HEK293 (cell line): ENCODE measurements around the gene M6PR.

Source experiments
- CTCF ChIA-PET: fragments of 350-600 bp; formaldehyde crosslinking; extraction: SDS; loops from one replicate; lab custom pipeline; 2021; ENCODE audit warnings: antibody characterized with exemption; lab: Yijun Ruan, JAX
- POLR2A ChIA-PET: fragments of 300-600 bp; formaldehyde crosslinking; extraction: SDS; loops from one replicate; lab custom pipeline; 2020; ENCODE audit warnings: antibody characterized with exemption, inconsistent platforms; lab: Yijun Ruan, JAX
- H3K27ac ChIP-seq: fragments of 200-500 bp; sonication (Bioruptor generic); 2 replicates; pipeline ENCODE4 v1.5.1; 2014; ENCODE audit warnings: low read depth, low read length, control low read depth, inconsistent platforms; ENCODE audit errors: extremely low read depth
- H3K36me3 ChIP-seq, 2 experiments: fragments of 200-500 bp in 1 of 2; sonication (Bioruptor generic) in 1 of 2; 1 replicate in 1 of 2; 2 replicates in 1 of 2; pipeline ENCODE4 v1.5.1; 2014 to 2017; ENCODE audit warnings: inconsistent platforms in 2 of 2, low read length in 2 of 2; ENCODE audit not compliant: control insufficient read depth in 2 of 2, insufficient read depth in 1 of 2
- H3K4me1 ChIP-seq: fragments of 200-500 bp; sonication (Bioruptor generic); 2 replicates; pipeline ENCODE4 v1.5.1; 2014; ENCODE audit warnings: mild to moderate bottlenecking, low read length, inconsistent platforms; ENCODE audit not compliant: control insufficient read depth, insufficient read depth
- H3K4me3 ChIP-seq: 2 replicates; pipeline ENCODE4 v1.5.1; 2011; ENCODE audit warnings: low read depth, mild to moderate bottlenecking, control low read depth, low read length, moderate library complexity
- H3K9me3 ChIP-seq: fragments of 200-500 bp; sonication (Bioruptor generic); 2 replicates; pipeline ENCODE4 v1.5.1; 2014; ENCODE audit warnings: low read depth, low read length, inconsistent platforms; ENCODE audit not compliant: control insufficient read depth, insufficient read depth
- PRDM1 ChIP-seq: fragments of 450-650 bp; formaldehyde crosslinking; IDR thresholded peaks from 2 replicates; pipeline ENCODE4; 2016; ENCODE audit warnings: missing biosample characterization, missing genetic modification characterization
- ZNF324 ChIP-seq: fragments of 450-650 bp; formaldehyde crosslinking; IDR thresholded peaks from 2 replicates; pipeline ENCODE4 v1.5.1; 2016; ENCODE audit warnings: missing biosample characterization, missing genetic modification characterization
- ZNF473 ChIP-seq: fragments of 450-650 bp; formaldehyde crosslinking; IDR thresholded peaks from 2 replicates; pipeline ENCODE4 v1.5.1; 2017; ENCODE audit warnings: missing biosample characterization, missing genetic modification characterization
- ZNF621 ChIP-seq: fragments of 450-650 bp; formaldehyde crosslinking; IDR thresholded peaks from 2 replicates; pipeline ENCODE4 v1.5.1; 2017; ENCODE audit warnings: missing biosample characterization, missing genetic modification characterization
- ZNF660 ChIP-seq: fragments of 450-650 bp; IDR thresholded peaks from 2 replicates; pipeline ENCODE4 v1.5.1; 2018; ENCODE audit warnings: missing biosample characterization, mild to moderate bottlenecking, missing genetic modification characterization
- ZNF837 ChIP-seq: fragments of 450-650 bp; formaldehyde crosslinking; IDR thresholded peaks from 2 replicates; pipeline ENCODE4 v1.5.1; 2016; ENCODE audit warnings: missing biosample characterization, missing genetic modification characterization
- ZSCAN23 ChIP-seq: fragments of 450-650 bp; formaldehyde crosslinking; IDR thresholded peaks from 2 replicates; pipeline ENCODE4 v1.5.1; 2016; ENCODE audit warnings: missing biosample characterization, missing genetic modification characterization
- TF ChIP-seq, protein P1 (sequence below): fragments of 450-650 bp; formaldehyde crosslinking; IDR thresholded peaks from 2 replicates; pipeline ENCODE4 v1.5.1; 2016; ENCODE audit warnings: missing biosample characterization, missing genetic modification characterization
- TF ChIP-seq, protein P2 (sequence below): fragments of 450-650 bp; formaldehyde crosslinking; IDR thresholded peaks from 2 replicates; pipeline ENCODE4 v1.5.1; 2017; ENCODE audit warnings: missing biosample characterization, missing genetic modification characterization
- TF ChIP-seq, protein P3 (sequence below): fragments of 450-650 bp; formaldehyde crosslinking; IDR thresholded peaks from 2 replicates; pipeline ENCODE4; 2016; ENCODE audit warnings: missing biosample characterization, missing genetic modification characterization

The M6PR gene

DNA sequence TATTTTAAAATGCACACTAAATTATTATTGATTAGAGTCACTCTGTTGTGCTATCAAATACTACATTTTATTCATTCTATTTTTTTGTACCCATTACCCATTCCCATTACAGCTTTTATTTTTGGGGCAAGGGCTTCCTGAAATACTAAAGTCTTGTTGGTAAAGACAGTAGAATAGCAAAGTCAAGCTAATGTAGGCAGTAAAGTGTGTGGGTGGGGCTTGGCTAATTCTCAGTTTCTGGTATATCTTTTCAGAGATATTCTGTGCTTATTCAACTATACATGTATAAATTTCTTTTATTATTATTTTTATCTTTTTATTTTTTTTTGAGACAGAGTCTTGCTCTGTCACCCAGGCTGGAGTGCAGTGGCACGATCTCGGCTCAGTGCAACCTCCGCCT lies 57.5 kb downstream of the M6PR start:
- Histone ChIP-seq H3K27ac (no peak overlapping the region), H3K36me3 (no peaks in the 10 kb centered on the region), H3K4me3 (no peak overlapping the region), H3K4me1 (no peaks in the 10 kb centered on the region), H3K9me3 (no peaks in the 10 kb centered on the region)
- ChIA-PET CTCF (interaction anchor here (0.7 to 3.4 kb wide), 9 partner anchors 10 to 348 kb away, joined by 3 to 32 read pairs (median 10); partner anchors contain the start of gene PHC1), POLR2A (interaction anchor here (2.0 kb wide), 1 partner anchor 58 kb away, joined by 5 read pairs; the partner anchor contains the start of gene M6PR)
- TF ChIP-seq, protein P1, sequence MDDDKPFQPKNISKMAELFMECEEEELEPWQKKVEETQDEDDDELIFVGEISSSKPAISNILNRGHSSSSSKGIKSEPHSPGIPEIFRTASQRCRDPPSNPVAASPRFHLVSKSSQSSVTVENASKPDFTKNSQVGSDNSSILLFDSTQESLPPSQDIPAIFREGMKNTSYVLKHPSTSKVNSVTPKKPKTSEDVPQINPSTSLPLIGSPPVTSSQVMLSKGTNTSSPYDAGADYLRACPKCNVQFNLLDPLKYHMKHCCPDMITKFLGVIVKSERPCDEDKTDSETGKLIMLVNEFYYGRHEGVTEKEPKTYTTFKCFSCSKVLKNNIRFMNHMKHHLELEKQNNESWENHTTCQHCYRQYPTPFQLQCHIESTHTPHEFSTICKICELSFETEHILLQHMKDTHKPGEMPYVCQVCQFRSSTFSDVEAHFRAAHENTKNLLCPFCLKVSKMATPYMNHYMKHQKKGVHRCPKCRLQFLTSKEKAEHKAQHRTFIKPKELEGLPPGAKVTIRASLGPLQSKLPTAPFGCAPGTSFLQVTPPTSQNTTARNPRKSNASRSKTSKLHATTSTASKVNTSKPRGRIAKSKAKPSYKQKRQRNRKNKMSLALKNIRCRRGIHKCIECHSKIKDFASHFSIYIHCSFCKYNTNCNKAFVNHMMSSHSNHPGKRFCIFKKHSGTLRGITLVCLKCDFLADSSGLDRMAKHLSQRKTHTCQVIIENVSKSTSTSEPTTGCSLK = no peak
- TF ChIP-seq ZNF837 (tag by site-specific recombination) (no peak), PRDM1 (no peak), ZNF324 (tag by site-specific recombination) (no peak), ZNF473 (tag by site-specific recombination) (no peak), ZNF621 (tag by site-specific recombination) (no peak), ZNF660 (tag by site-specific recombination) (no peak), ZSCAN23 (tag by site-specific recombination) (no peak)
- TF ChIP-seq, protein P2, sequence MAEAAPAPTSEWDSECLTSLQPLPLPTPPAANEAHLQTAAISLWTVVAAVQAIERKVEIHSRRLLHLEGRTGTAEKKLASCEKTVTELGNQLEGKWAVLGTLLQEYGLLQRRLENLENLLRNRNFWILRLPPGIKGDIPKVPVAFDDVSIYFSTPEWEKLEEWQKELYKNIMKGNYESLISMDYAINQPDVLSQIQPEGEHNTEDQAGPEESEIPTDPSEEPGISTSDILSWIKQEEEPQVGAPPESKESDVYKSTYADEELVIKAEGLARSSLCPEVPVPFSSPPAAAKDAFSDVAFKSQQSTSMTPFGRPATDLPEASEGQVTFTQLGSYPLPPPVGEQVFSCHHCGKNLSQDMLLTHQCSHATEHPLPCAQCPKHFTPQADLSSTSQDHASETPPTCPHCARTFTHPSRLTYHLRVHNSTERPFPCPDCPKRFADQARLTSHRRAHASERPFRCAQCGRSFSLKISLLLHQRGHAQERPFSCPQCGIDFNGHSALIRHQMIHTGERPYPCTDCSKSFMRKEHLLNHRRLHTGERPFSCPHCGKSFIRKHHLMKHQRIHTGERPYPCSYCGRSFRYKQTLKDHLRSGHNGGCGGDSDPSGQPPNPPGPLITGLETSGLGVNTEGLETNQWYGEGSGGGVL = no peak
- TF ChIP-seq, protein P3, sequence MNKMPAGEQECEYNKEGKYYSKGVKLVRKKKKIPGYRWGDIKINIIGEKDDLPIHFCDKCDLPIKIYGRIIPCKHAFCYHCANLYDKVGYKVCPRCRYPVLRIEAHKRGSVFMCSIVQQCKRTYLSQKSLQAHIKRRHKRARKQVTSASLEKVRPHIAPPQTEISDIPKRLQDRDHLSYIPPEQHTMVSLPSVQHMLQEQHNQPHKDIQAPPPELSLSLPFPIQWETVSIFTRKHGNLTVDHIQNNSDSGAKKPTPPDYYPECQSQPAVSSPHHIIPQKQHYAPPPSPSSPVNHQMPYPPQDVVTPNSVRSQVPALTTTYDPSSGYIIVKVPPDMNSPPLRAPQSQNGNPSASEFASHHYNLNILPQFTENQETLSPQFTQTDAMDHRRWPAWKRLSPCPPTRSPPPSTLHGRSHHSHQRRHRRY (tag by site-specific recombination) = no peak
